Measurements from ENCODE around the gene TMEM38B. TPM values are rescaled to one million over a fixed set of nuclear protein-coding genes. Genes with fewer than 3 reads are reported as not detected.
"Not testable (repeated sequence)": the region's sequence is repeated elsewhere in the genome, so short reads cannot be mapped to it uniquely, and the experiment has no call there.

Gene TMEM38B
- total RNA-seq, 8 experiments from 2014 or later: 2.8 to 20.8 (median 9.7) TPM

- H3K4me1 ChIP-seq (replicated peaks in 1 of 2); ATAC-seq (replicated peaks in 6 of 8); H3K4me3 ChIP-seq; H3K27ac ChIP-seq: not testable (repeated sequence)
- in situ Hi-C loops (cut with MboI; ENCODE audit: low pct_unique_long_range_greater_than_20kb in 2 of 9, low sequenced_read_pairs in 9 of 9, unreplicated experiment in 9 of 9): loop anchor here in 1 of 9 experiments (25.0 kb wide), 1 partner anchor 110 kb away; no protein-coding TSS in a partner anchor
- no CpG with 5 or more reads among the region's 3 CpGs for WGBS, 10 experiments
These were observed 53.0 kb downstream of the TMEM38B start for GRCh38 chr9:105747325-105747724.

GRCh38 chr9:105751761-105752160 is 57.4 kb downstream of the TMEM38B start:
- WGBS, 10 experiments: 75 to 100% (median 96%) methylated on average over 2 to 4 of the region's 4 CpGs; no CpG with 5 or more reads in 6 of the 10 experiments
- H3K27ac ChIP-seq: no peak overlapping the region
- ATAC-seq (replicated peaks in 6 of 8): no peak
- H3K4me1 ChIP-seq (replicated peaks in 1 of 2): no peaks in the 10 kb centered on the region
- no peak overlapping the region for H3K4me3 ChIP-seq
- in situ Hi-C loops (cut with MboI; ENCODE audit: low pct_unique_long_range_greater_than_20kb in 2 of 9, low sequenced_read_pairs in 9 of 9, unreplicated experiment in 9 of 9): no loop called here

- Histone ChIP-seq H3K4me1 (replicated peaks in 1 of 2) (no peaks in the 10 kb centered on the region), H3K4me3 (no peak overlapping the region), H3K27ac (no peak overlapping the region)
- WGBS, 10 experiments: 81 to 100% (median 94%) methylated on average over 2 to 9 of the region's 12 CpGs
- in situ Hi-C loops (cut with MboI; ENCODE audit: low pct_unique_long_range_greater_than_20kb in 2 of 9, low sequenced_read_pairs in 9 of 9, unreplicated experiment in 9 of 9): no loop called here
- ATAC-seq (replicated peaks in 6 of 8): no peak
These were observed 63.3 kb downstream of the TMEM38B start for GRCh38 chr9:105757496-105758251.

GRCh38 chr9:105760053-105760452 is 65.7 kb downstream of the TMEM38B start:
- 90 to 100% (median 93%) methylated on average over 2 to 8 of the region's 8 CpGs for WGBS, 10 experiments
- Histone ChIP-seq H3K4me1 (replicated peaks in 1 of 2) (no peaks in the 10 kb centered on the region), H3K27ac (no peak overlapping the region), H3K4me3 (no peak overlapping the region)
- in situ Hi-C loops (cut with MboI; ENCODE audit: low pct_unique_long_range_greater_than_20kb in 2 of 9, low sequenced_read_pairs in 9 of 9, unreplicated experiment in 9 of 9): no loop called here
- ATAC-seq (replicated peaks in 6 of 8): no peak

- in situ Hi-C loops (cut with MboI; ENCODE audit: low pct_unique_long_range_greater_than_20kb in 2 of 9, low sequenced_read_pairs in 9 of 9, unreplicated experiment in 9 of 9); ATAC-seq (replicated peaks in 6 of 8); H3K4me1 ChIP-seq (replicated peaks in 1 of 2): not testable (repeated sequence)
- peak overlapping the region; percentile 35 to 79 for H3K27ac ChIP-seq
- peak overlapping the region in 4 of 5 donors; percentile 16 to 24 (median 18) for H3K4me3 ChIP-seq
- WGBS, 10 experiments: 33 to 100% (median 70%) methylated on average over 1 to 3 of the region's 27 CpGs; no CpG with 5 or more reads in 1 of the 10 experiments
These were observed 88.5 kb downstream of the TMEM38B start for GRCh38 chr9:105782561-105783494.

- H3K27ac ChIP-seq; in situ Hi-C loops (cut with MboI; ENCODE audit: low pct_unique_long_range_greater_than_20kb in 2 of 9, low sequenced_read_pairs in 9 of 9, unreplicated experiment in 9 of 9); ATAC-seq (replicated peaks in 6 of 8); H3K4me1 ChIP-seq (replicated peaks in 1 of 2); H3K4me3 ChIP-seq: not testable (repeated sequence)
- 55 to 98% (median 86%) methylated on average over 2 to 6 of the region's 6 CpGs; no CpG with 5 or more reads in 1 of the 10 experiments for WGBS, 10 experiments
These were observed 89.1 kb downstream of the TMEM38B start for GRCh38 chr9:105783495-105783872.

GRCh38 chr9:105786796-105787195 is 92.5 kb downstream of the TMEM38B start:
- WGBS, 10 experiments: no CpG with 5 or more reads among the region's 2 CpGs
- H3K4me1 ChIP-seq (replicated peaks in 1 of 2); H3K4me3 ChIP-seq; in situ Hi-C loops (cut with MboI; ENCODE audit: low pct_unique_long_range_greater_than_20kb in 2 of 9, low sequenced_read_pairs in 9 of 9, unreplicated experiment in 9 of 9); ATAC-seq (replicated peaks in 6 of 8); H3K27ac ChIP-seq: not testable (repeated sequence)

- H3K4me1 ChIP-seq (replicated peaks in 1 of 2): no peaks in the 10 kb centered on the region
- in situ Hi-C loops (cut with MboI; ENCODE audit: low pct_unique_long_range_greater_than_20kb in 2 of 9, low sequenced_read_pairs in 9 of 9, unreplicated experiment in 9 of 9): no loop called here
- no peak for ATAC-seq (replicated peaks in 6 of 8)
- no peak overlapping the region for H3K27ac ChIP-seq
- WGBS, 10 experiments: 0 to 86% (median 67%) methylated on average over 1 to 3 of the region's 3 CpGs; no CpG with 5 or more reads in 1 of the 10 experiments
- H3K4me3 ChIP-seq: no peak overlapping the region
These were observed 121.9 kb downstream of the TMEM38B start for GRCh38 chr9:105816202-105816744.

GRCh38 chr9:105816981-105817380 is 122.6 kb downstream of the TMEM38B start:
- in situ Hi-C loops (cut with MboI; ENCODE audit: low pct_unique_long_range_greater_than_20kb in 2 of 9, low sequenced_read_pairs in 9 of 9, unreplicated experiment in 9 of 9): no loop called here
- Histone ChIP-seq H3K27ac (no peak overlapping the region), H3K4me3 (no peak overlapping the region), H3K4me1 (replicated peaks in 1 of 2) (no peaks in the 10 kb centered on the region)
- WGBS, 10 experiments: 40 to 100% (median 90%) methylated on average over 1 to 4 of the region's 5 CpGs; no CpG with 5 or more reads in 3 of the 10 experiments
- no peak for ATAC-seq (replicated peaks in 6 of 8)

GRCh38 chr9:105818903-105819302 is 124.6 kb downstream of the TMEM38B start:
- no peak for ATAC-seq (replicated peaks in 6 of 8)
- Histone ChIP-seq H3K4me1 (replicated peaks in 1 of 2) (no peaks in the 10 kb centered on the region), H3K27ac (no peak overlapping the region), H3K4me3 (no peak overlapping the region)
- WGBS, 10 experiments: 40 to 100% (median 80%) methylated on average over 1 to 8 of the region's 15 CpGs
- in situ Hi-C loops (cut with MboI; ENCODE audit: low pct_unique_long_range_greater_than_20kb in 2 of 9, low sequenced_read_pairs in 9 of 9, unreplicated experiment in 9 of 9): no loop called here

- Histone ChIP-seq H3K27ac (no peak overlapping the region), H3K4me1 (replicated peaks in 1 of 2) (no peaks in the 10 kb centered on the region), H3K4me3 (no peak overlapping the region)
- in situ Hi-C loops (cut with MboI; ENCODE audit: low pct_unique_long_range_greater_than_20kb in 2 of 9, low sequenced_read_pairs in 9 of 9, unreplicated experiment in 9 of 9): no loop called here
- WGBS, 10 experiments: 70 to 93% (median 73%) methylated on average over 2 to 8 of the region's 23 CpGs; no CpG with 5 or more reads in 7 of the 10 experiments
- ATAC-seq (replicated peaks in 6 of 8): no peak
These were observed 128.5 kb downstream of the TMEM38B start for GRCh38 chr9:105822814-105823213.
